K562 (cell line): ENCODE results near the gene OCA2. TPM values are rescaled to one million over a fixed set of nuclear protein-coding genes. Genes with fewer than 3 reads are reported as not detected.

Source experiments
- ATAC-seq: fragments of 200-7000 bp; cut with Tn5 transposase; 3 replicates; pipeline ENCODE4 v1.9.1; 2020; ENCODE audit warnings: moderate library complexity
- BruUV-seq: library from RNA; stranded (reverse); fragments of 400-500 nt; replicated peaks from 2 replicates; lab custom pipeline; 2021; lab: Mats Ljungman, UMichigan
- CTCF ChIA-PET: fragments of 300-600 bp; formaldehyde crosslinking; extraction: SDS; loops from one replicate; lab custom pipeline; 2021; ENCODE audit warnings: low intra/inter-chr PET ratio; lab: Yijun Ruan, JAX
- POLR2A ChIA-PET: fragments of 300-600, 350-650 bp; sonication (Branson Sonifier 250); formaldehyde crosslinking; extraction: SDS; loops from one replicate; lab custom pipeline; 2021; ENCODE audit warnings: antibody characterized with exemption, inconsistent platforms; lab: Yijun Ruan, JAX
- DNase-seq, 4 experiments: peaks; one replicate each; pipeline versions ENCODE4 v3.0.0 to v3.0.0-alpha.2; 2011 to 2018; ENCODE audit warnings: low spot score in 3 of 4, mixed read lengths in 3 of 4; ENCODE audit errors: extremely low read depth in 1 of 4
- FAIRE-seq: peaks from 2 replicates; lab custom pipeline; 2011; peaks lifted over from hg19 to GRCh38; lab: Jason Lieb, UNC
- H2AFZ ChIP-seq: 2 replicates; pipeline ENCODE4 v1.6.0; 2011; ENCODE audit warnings: low read depth, low read length, control low read depth, inconsistent platforms
- H3K27ac ChIP-seq: fragments of 200-600 bp; 3 replicates; pipeline ENCODE4 v1.8.0; 2011; ENCODE audit warnings: low read depth, mild to moderate bottlenecking, control low read depth, inconsistent platforms, low read length, moderate library complexity, mixed read lengths; ENCODE audit errors: extremely low read depth
- H3K27me3 ChIP-seq, 2 experiments: fragments of 300-600 bp in 1 of 2; 2 replicates in 1 of 2; 3 replicates in 1 of 2; pipeline versions ENCODE4 v1.6.0 to v1.8.0; 2011; ENCODE audit warnings: inconsistent platforms in 2 of 2, low read length in 2 of 2, mild to moderate bottlenecking in 1 of 2, mixed read lengths in 1 of 2, moderate library complexity in 1 of 2; ENCODE audit not compliant: control insufficient read depth in 2 of 2, insufficient read depth in 2 of 2
- H3K36me3 ChIP-seq: fragments of 300-600 bp; 3 replicates; pipeline ENCODE4 v1.8.0; 2011; ENCODE audit warnings: mild to moderate bottlenecking, low read length, inconsistent platforms; ENCODE audit not compliant: control insufficient read depth, insufficient read depth
- H3K4me1 ChIP-seq, 2 experiments: fragments of 200-600 bp in 1 of 2; replicated peaks in 1 of 2; 2 replicates in 1 of 2; 3 replicates in 1 of 2; pipeline versions ENCODE4 v1.5.1 to v1.8.0; 2011; ENCODE audit warnings: inconsistent platforms in 2 of 2, low read length in 2 of 2, mild to moderate bottlenecking in 1 of 2, mixed read lengths in 1 of 2, moderate library complexity in 1 of 2; ENCODE audit not compliant: control insufficient read depth in 2 of 2, insufficient read depth in 2 of 2
- H3K4me2 ChIP-seq: 2 replicates; pipeline ENCODE4 v1.6.1; 2011; ENCODE audit warnings: low read length, control low read depth, inconsistent platforms, mixed read lengths; ENCODE audit not compliant: insufficient read depth
- H3K4me3 ChIP-seq: fragments of 200-600 bp; sonication (generic), shearing (Covaris generic); 2 replicates; pipeline ENCODE4 v1.5.1; 2016; ENCODE audit warnings: control low read depth, inconsistent platforms
- H3K79me2 ChIP-seq: fragments of 200-600 bp; 3 replicates; pipeline ENCODE4 v1.8.0; 2011; ENCODE audit warnings: low read length, inconsistent platforms; ENCODE audit not compliant: control insufficient read depth, insufficient read depth
- H3K9ac ChIP-seq, 2 experiments: 2 replicates each; pipeline versions ENCODE4 v1.6.0 to v1.6.1; 2011; ENCODE audit warnings: low read depth in 2 of 2, low read length in 2 of 2, control low read depth in 1 of 2, inconsistent platforms in 1 of 2, mild to moderate bottlenecking in 1 of 2, mixed read lengths in 1 of 2; ENCODE audit not compliant: insufficient read depth in 1 of 2
- H3K9me1 ChIP-seq: one replicate; pipeline ENCODE4 v1.6.0; 2011; ENCODE audit warnings: inconsistent platforms, mild to moderate bottlenecking, low read length, moderate library complexity; ENCODE audit not compliant: control insufficient read depth, insufficient read depth
- H3K9me3 ChIP-seq: replicated peaks from 2 replicates; pipeline ENCODE4 v1.5.1; 2011; ENCODE audit warnings: low read depth, low read length, inconsistent platforms; ENCODE audit not compliant: control insufficient read depth, insufficient read depth
- H4K20me1 ChIP-seq: replicated peaks from 2 replicates; pipeline ENCODE4 v1.6.1; 2011; ENCODE audit warnings: low read length, inconsistent platforms, mixed read lengths; ENCODE audit not compliant: control insufficient read depth, insufficient read depth
- CLOCK ChIP-seq: fragments of 250-450 bp; sonication (Bioruptor Pico); IDR thresholded peaks from 2 replicates; pipeline ENCODE4 v1.4.0; 2020; ENCODE audit warnings: mild to moderate bottlenecking, moderate library complexity, borderline replicate concordance
- ID3 ChIP-seq, 2 experiments: fragments of 250-450 bp in 1 of 2; fragments of 450-650 bp in 1 of 2; sonication (Bioruptor Pico) in 1 of 2; IDR thresholded peaks; 2 replicates each; pipeline versions ENCODE4 v1.6.1 to v1.8.0; 2016 to 2021; ENCODE audit warnings: mild to moderate bottlenecking in 2 of 2, moderate library complexity in 2 of 2, missing compliant biosample characterization in 1 of 2, missing genetic modification characterization in 1 of 2
- KLF13 ChIP-seq: fragments of 450-650 bp; IDR thresholded peaks from 2 replicates; pipeline ENCODE4 v1.6.1; 2016; ENCODE audit warnings: missing genetic modification characterization, low read depth, mild to moderate bottlenecking, missing compliant biosample characterization, moderate library complexity, borderline replicate concordance
- MBD1 ChIP-seq: fragments of 250-450 bp; sonication (Bioruptor Pico); IDR thresholded peaks from 2 replicates; pipeline ENCODE4 v1.8.0; 2022; ENCODE audit warnings: inconsistent platforms
- MITF ChIP-seq: IDR thresholded peaks from 2 replicates; pipeline ENCODE4 v1.6.1; 2014; ENCODE audit warnings: antibody characterized with exemption
- MTA1 ChIP-seq: fragments of 450-650 bp; IDR thresholded peaks from 2 replicates; pipeline ENCODE4 v1.6.1; 2017; ENCODE audit warnings: borderline replicate concordance
- YBX1 ChIP-seq: fragments of 450-650 bp; IDR thresholded peaks from 2 replicates; pipeline ENCODE4 v1.7.1; 2016; ENCODE audit warnings: mild to moderate bottlenecking
- ZNF311 ChIP-seq: fragments of 250-450 bp; sonication (Bioruptor Pico); IDR thresholded peaks from 2 replicates; pipeline ENCODE4 v1.4.0; 2020; ENCODE audit warnings: mild to moderate bottlenecking, moderate library complexity
- ZNF41 ChIP-seq: fragments of 250-450 bp; sonication (Bioruptor Pico); conservative IDR thresholded peaks from 2 replicates; pipeline ENCODE4 v1.4.0; 2020; ENCODE audit warnings: mild to moderate bottlenecking
- ZNF445 ChIP-seq: fragments of 250-450 bp; sonication (Bioruptor Pico); IDR thresholded peaks from 2 replicates; pipeline ENCODE4 v1.4.0; 2020; ENCODE audit warnings: low read depth, mild to moderate bottlenecking, moderate library complexity
- WGBS: fragments of 100-300 bp; shearing (Covaris generic); methylation state at CpG from one replicate; pipeline ENCODE4 v1.1.6; 2016; ENCODE audit warnings: low coverage, mixed read lengths; ENCODE audit not compliant: insufficient coverage; ENCODE audit errors: missing lambda C conversion rate; 5-methylcytosine and 5-hydroxymethylcytosine counted together
- in situ Hi-C: fragments of 300-500 bp; cut with MboI; formaldehyde crosslinking; loops from 4 replicates; pipeline ENCODE4 v1.15.0; 2018; ENCODE audit warnings: inconsistent platforms, mixed read lengths
- intact Hi-C: fragments of 100-400 bp; cut with micrococcal nuclease; formaldehyde crosslinking; loops from 2 replicates; pipeline ENCODE4 v1.14.2; 2022
- polyA plus RNA-seq, 8 experiments: library from polyadenylated mRNA; depleted of rRNA in 4 of 8; stranded (reverse) in 5 of 8; unstranded in 3 of 8; fragments of >200 nt; fragmentation: Nextera tagmentation in 2 of 8; fragmentation: Illumina TruSeq in 1 of 8; extraction: Ambion mirVana in 2 of 8; extraction: Trizol in 1 of 8; gene quantifications; 2 replicates each; pipeline versions ENCODE4 v1.2.1 to v1.2.3, GENCODE V29; 2011 to 2014; ENCODE audit warnings: inconsistent platforms in 1 of 8, missing spikeins in 1 of 8
- total RNA-seq, 7 experiments: library from RNA; depleted of rRNA in 6 of 7; stranded (reverse); fragments of >200 nt in 6 of 7; fragmentation: Illumina TruSeq in 2 of 7; extraction: Trizol in 2 of 7; gene quantifications; 2 replicates each; pipeline versions ENCODE4 v1.2.1 to v1.2.3, GENCODE V29; 2011 to 2021; ENCODE audit warnings: low replicate concordance in 1 of 7

The OCA2 gene
- total and polyA plus RNA-seq, 9 of the 15 experiments (the other 6 are each of a cell fraction or from before 2014, with no cell fraction given): 0.07 to 0.59 (median 0.17) TPM; not detected in 1

GRCh38 chr15:28003302-28004037, 95.6 kb downstream of the OCA2 start:
- POLR2A ChIA-PET: interaction anchor here (0.7 kb wide), 1 partner anchor 956 kb away, joined by 3 read pairs; no protein-coding TSS in a partner anchor
- H3K27ac ChIP-seq: no peak overlapping the region
- no TSS peak for BruUV-seq
- no peaks in the 10 kb centered on the region for H3K36me3 ChIP-seq
- CTCF ChIA-PET: no interaction called here
- H4K20me1 ChIP-seq: 0 out of 2 replicates have a peak, but pooled peaks cover 5% of the 10 kb centered on the region
- peaks cover 0 to 8% of the 10 kb centered on the region in 2 experiments; a peak in 2 of 5 replicates for H3K4me1 ChIP-seq
- H3K4me2 ChIP-seq: no peak overlapping the region
- in situ Hi-C loops: no loop called here
- TF ChIP-seq MITF (no peak), ZNF445 (no peak), MBD1 (CRISPR knock-in tag) (no peak), CLOCK (CRISPR knock-in tag) (no peak), YBX1 (no peak), ID3 (CRISPR knock-in tag; IDR thresholded peaks at IDR 0.05) (no peak), ID3 (tag; IDR thresholded peaks at IDR 0.05) (no peak), KLF13 (no peak), ZNF311 (CRISPR knock-in tag) (no peak), ZNF41 (CRISPR knock-in tag) (no peak), MTA1 (no peak)
- TF ChIP-seq, all 486 proteins: peak for 0
- DNase-seq (no peak), FAIRE-seq (no peak), ATAC-seq (no peak; the same call in 2 of the 3 replicates)
- Histone ChIP-seq H3K79me2 (no peaks in the 10 kb centered on the region), H3K27me3 (peaks cover 5 to 36% of the 10 kb centered on the region in 2 experiments; a peak in 4 of 5 replicates), H3K4me3 (no peak overlapping the region), H2AFZ (no peak overlapping the region), H3K9ac (no peak overlapping the region), H3K9me3 (no peaks in the 10 kb centered on the region), H3K9me1 (no peaks in the 10 kb centered on the region)
- intact Hi-C loops: no loop called here
- WGBS: 15% methylated on average over 52 of the region's 63 CpGs
